Stimulated activated CD4-positive, alpha-beta T cell treated with anti-CD3 and anti-CD28 coated beads, Interleukin-1b, Interleukin-23, amount 100 ng/mL, for 24 hours (primary cell): ENCODE measurements around the gene SDR42E1.
"Not testable (repeated sequence)": the region's sequence is repeated elsewhere in the genome, so short reads cannot be mapped to it uniquely, and the experiment has no call there.

ENCODE experiments used
- DNase-seq, 4 experiments: peaks; one replicate each; pipeline ENCODE4 v3.0.0-alpha.2; 2020; ENCODE audit warnings: low read depth in 4 of 4, low spot score in 1 of 4

SDR42E1 gene

DNA sequence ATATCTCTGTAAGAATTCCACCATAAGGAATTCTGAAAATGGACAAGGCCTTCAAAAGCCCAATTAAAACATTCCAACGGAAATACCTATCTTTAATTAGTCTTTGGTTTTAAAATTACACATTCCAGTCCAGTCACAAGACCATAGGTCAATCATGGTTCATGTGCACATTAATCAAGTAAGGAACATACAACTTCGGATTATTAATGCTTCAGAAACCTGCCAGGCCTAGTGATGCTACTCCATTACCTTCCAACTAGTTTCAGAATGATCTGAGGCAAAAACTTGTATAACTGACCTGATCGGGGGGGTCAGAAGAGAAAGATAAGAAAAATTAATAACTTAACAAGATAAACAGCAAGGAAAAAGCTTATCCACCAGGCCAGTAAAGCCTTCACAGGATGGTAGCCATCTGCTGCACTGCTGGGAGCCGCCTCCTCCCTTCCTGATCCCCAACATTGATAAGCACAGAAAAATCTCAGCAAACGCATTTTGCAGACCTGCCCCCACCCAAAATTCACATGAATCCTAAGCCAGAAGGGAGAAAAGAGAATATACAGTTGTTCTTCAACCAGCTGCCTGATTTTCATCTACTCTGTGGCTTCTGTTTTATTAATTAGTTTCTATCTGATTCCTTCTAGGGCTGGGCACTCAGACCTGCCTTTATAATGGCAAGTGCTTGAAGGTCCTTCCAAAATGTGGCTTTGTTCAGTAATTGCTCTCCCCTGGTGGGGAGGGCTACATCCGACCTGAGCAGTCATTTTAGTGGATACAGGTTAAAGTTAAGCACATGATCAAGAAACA is 6.0 kb downstream of the SDR42E1 start:
- DNase-seq = no peak

DNA sequence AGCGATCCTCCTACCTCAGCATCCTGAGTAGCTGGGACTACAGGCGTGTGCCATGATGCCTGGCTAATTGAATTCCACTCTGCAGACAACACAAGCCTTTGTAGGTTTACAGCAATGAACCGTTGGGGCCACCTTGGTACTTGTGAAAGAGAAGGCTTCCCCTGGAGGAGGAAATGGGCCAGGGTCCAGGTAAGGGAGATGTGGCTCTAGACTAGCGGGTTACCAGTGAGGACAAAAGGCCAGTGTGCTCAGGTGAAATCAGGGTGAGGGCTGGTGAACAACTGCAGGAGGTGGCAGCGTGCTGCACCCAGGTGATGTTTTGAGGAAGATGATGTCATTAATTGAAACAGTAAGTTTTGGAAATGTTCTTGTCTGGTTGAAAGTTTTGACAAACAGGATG is 6.7 kb downstream of the SDR42E1 start:
- no peak for DNase-seq

DNA sequence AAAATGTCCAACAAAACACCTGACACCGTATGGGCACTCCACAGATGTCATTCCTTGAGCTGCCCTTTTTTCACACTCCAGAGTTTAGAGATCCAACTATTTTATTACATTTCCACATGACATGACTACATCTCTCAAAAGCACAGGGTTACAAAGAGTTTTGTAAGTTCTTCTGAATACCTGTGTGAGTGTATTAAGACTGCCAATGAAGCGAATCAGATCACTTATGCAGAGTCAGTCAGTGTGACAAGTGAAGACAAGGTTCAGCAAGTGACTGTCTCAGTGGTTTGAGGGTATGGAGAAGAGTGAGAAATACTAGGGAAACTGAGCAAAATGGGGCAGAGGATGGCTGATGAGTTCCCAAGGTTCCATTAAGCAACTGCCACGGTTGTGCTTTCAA is 8.4 kb downstream of the SDR42E1 start:
- DNase-seq = no peak

DNA sequence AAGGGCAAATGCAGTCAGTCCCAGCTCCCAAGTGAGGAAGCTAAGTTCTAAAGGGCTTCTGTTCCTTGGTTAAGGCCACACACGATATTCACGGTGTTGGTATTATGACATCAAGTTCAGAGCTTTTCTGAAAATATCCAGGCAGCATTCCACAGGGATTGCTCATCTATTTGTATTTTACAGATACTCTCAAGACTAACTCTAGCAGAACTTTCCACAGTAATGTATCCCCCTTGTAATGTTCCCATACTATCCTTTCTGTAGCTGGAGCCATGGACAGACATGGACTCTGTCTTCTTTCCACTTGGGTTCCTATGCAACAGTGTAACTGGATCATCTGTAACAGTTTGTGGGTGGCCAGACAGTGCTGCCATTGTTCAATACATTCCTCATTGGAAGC is 13.5 kb downstream of the SDR42E1 start:
- DNase-seq = no peak

DNA sequence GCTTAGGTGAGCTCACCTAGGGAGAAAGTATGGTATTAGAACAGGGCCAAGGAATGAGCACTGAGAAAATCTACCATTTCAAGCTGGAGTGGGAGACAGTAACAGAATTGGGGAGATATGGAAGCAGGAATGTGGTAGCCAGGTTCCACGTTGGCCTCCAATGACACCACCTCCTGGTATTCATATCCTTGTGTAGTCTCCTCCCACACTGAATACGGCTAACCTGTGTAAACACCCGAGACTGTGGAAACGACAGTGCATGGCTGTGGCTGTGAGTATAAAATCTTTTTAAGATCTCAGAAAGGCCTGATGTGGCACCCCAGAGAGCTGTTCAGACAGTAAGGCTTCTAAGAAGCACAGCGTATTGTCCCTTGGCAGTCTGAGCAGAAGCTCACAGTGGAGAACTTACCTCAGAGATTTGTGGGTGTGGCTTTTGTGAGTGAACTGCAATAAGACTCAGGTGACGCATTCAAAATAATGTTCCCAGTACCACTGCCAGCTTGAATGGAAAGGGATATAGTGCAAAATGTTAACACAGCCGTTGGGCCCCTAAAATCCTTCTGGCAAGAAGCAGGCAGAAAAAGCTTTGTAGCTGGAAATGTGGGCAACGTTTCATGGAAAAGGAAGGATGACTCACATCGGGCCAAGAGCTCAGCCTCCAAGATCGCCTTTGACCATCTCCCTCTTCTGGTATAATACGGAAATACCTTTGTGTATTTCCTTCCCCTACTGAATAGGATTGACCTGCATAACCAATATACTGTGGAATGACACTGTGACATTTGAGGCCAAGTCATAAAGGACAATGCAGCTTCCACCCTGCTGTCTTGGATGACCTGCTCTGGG is 14.4 kb downstream of the SDR42E1 start:
- no peak for DNase-seq

DNA sequence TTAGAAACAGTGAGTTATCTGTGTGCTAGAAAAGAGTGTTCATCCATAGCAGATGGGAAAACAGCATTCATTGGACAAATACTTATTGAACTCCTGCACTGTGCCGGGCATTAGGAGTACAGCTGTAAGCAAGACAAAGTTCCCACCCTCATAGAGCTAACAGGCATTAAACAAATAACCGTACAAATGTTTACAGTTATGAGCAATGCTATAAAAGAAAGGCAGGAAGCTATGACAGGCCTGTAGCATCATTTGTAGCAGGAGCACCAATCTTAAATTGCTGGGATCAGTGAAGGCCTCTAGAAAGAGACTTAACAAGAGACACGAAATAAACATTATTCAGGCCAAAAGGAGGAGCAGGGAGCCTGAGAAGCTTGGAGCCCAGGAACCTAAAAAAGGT is 15.6 kb downstream of the SDR42E1 start:
- no peak for DNase-seq

DNA sequence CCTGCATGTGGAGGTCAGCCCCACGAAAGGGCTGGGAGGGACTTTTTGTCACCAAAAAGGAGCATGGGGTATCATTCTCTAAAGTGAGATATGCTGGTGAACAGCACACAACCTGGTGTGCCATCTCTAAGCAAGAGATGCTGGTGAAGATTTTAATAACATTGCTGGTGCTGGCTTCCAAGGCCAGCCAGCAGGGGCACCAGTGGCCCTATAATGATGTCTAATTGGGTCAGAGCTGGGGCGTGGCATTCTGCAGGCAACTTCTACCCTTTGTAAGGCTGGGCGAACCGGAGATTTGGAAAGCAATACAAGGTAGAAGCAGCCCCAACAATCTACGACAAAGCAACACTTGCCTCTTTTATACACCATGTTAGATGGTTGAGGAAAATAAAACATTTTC is 16.8 kb downstream of the SDR42E1 start:
- no peak for DNase-seq

DNA sequence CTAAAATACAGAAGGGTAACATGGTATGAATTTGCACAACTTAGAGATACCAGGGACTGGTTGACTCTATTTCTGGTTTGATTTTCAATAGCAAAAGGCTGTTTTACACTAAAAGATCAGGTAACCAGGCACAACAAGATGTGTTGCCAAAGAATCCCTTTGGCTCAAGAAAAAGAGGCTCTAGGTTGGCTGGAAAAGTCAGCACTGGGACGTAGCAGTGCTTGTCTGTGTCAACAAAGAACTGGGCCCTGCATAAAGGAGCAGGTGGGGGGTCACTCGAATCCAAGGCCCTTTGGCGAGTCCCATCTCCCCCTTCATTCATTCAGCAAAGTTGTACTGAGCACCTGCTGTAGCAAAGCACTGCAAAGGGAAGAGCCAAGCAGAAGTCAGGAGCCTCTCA is 18.4 kb downstream of the SDR42E1 start:
- DNase-seq = no peak

DNA sequence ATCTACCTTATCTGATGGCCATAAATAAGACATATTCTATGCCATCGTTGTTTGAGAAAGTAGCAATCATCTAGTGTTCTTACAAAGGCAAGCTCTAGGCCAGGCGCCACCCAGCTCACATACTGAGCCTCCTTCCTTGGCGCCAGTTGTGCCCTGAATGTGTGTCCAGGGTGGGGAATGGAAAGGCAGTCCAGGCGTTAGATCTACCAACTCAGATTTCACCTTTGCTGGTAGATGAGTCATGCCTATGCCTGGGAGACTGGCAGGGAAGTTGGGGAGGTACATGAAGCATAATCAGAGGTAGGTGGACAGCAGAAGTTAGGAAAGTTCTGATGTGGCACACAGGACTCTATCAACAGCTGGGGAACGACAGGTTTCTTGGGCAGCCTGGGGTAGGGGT is 23.6 kb downstream of the SDR42E1 start:
- no peak for DNase-seq

DNA sequence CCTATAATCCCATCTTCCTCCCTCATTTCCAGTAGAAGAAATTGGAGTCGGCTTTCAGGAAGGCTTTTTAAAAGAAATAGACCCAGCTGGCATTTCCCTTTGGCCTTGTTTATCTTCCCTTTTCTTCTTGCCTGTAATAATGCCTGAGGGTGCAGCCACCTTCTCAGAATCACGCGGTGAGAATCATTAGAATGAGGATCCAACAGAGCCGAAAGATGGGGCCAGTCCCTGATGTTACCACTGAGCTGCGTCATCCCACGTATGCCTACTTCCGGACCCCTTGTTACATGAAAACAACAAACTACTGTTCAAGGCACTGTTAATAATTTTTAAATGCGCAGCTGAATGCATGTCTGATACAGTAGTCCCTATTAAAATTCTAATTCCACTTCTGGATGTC is 24.1 kb downstream of the SDR42E1 start:
- no peak for DNase-seq

DNA sequence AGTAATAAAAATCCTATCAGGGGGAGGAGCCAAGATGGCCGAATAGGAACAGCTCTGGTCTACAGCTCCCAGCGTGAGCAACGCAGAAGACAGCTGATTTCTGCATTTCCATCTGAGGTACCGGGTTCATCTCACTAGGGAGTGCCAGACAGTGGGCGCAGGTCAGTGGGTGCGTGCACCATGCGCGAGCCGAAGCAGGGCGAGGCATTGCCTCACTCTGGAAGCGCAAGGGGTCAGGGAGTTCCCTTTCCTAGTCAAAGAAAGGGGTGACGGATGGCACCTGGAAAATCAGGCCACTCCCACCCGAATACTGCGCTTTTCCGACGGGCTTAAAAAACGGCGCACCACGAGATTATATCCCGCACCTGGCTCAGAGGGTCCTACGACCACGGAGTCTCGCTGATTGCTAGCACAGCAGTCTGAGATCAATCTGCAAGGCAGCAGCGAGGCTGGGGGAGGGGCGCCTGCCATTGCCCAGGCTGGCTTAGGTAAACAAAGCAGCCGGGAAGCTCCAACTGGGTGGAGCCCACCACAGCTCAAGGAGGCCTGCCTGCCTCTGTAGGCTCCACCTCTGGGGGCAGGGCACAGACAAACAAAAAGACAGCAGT is 33.8 kb downstream of the SDR42E1 start:
- not testable (repeated sequence) for DNase-seq

DNA sequence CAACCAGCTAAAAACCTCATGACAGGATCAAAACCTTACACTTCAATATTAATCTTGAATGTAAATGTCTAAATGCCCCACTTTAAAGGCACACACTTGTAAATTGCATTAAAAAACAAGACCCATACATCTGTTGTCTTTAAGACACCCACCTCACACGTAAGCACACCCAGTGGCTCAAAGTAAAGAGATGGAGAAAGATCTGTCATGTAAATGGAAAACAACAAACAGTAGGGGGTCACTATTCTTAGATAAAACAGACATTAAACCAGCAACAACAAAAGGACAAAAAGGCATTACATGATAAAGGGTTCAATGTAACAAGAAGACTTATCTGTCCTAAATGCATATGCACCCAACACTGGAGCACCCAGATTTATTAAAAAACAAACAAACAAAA is 35.6 kb downstream of the SDR42E1 start:
- DNase-seq = no peak

DNA sequence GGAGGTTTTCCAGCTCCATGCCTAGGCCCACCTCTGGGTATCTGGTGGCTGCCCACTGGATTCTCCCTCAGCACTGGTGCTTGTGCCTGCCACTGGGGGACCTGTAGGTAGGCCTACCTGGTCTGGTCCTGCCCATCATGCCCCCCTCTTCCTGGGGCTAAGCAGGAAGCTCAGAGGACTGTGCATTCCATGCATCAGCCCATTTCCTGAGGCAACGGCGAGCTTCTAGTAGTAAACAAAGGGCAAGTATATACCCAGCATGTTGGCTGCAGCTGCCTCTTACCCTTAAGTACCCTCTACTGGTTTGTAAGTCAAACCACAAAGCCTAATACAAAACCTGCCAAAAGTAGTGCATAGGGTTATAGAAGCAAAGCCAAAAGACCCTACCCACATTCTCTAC is 37.5 kb downstream of the SDR42E1 start:
- DNase-seq = no peak

DNA sequence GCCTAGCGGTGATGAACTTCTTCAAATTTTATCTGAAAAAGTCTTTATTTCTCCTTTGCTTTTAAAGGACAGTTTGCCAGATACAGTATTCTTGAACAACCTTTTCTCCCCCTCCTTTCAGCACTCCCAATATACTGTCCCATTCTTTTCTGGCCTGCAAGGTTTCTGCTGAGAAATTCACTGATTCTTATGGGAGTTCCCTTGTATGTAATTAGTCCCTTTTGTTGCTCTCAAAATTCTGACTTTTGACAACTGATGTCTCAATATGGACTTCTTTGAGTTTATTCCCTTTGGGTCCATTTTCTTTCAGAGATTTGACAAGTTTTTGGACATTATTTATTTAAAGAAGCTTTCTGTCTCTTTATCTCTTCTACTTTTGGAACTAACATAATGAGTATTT is 39.4 kb downstream of the SDR42E1 start:
- DNase-seq = no peak

DNA sequence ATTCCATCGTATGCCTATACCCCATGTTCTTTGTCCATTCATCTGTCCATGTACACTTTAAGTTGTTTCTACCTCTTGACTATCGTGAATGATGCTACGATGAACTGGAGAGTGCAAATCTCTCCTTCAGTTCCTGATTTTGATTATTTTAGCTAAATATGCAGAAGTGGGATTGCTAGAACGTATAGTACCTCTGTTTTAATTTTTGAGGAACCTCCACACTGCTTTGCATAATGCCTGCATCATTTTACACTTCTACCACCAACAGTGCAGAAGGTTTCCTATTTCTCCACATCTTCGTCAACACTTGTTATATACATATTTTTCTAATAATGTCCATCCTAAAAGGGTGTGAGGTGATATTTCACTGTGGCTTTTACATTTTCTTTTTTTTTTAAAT is 43.9 kb downstream of the SDR42E1 start:
- no peak for DNase-seq

DNA sequence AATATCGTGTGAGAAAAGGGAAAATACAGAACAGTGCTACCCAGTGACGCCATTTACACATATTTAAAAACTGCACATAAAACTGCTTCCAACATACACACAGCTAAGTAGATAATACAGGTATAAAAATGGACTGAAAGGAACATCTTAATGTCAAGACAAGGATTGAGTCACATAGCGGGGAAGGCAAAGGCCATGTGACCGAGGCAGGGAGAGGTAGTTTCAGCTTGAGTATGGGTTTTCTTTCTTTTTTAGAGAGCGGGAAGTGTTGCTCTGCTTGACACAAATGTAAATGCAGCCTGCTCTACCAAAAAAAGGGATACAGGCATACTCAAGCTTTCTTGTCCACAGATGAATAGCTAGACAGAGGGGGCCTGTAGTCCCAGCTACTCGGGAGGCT is 46.5 kb downstream of the SDR42E1 start:
- no peak for DNase-seq

DNA sequence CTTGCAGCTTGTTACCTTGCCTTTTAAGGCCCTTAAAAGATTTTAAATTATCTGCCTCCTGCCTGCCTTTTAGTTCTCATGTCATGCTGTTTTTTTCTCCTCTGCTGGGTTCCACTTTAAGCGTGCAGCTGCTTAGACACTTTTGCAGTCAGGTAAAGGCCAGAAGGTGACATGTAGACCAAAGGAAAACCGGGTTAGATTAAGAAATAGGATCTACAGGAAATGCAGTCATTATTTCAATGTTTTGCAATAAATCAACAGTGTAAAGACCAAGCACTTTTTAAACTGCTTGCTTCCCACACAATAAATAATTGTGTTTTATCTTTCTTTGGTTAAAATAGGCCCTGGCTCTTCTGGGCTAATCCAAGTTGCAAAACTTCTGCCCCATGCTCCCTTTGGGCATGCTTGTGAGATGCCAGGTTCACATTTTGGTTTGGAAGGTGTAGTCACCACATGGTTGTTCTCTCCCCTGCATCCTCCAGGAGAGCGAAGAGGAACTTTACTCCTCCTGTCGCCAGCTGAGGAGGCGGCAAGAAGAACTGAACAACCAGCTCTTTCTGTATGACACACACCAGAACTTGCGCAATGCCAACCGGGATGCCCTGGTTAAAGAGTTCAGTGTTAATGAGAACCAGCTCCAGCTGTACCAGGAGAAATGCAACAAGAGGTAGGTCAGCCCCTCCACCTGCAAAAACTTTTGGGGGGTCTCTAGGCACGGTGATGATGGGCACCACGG is 54.9 kb downstream of the SDR42E1 start:
- DNase-seq = no peak

DNA sequence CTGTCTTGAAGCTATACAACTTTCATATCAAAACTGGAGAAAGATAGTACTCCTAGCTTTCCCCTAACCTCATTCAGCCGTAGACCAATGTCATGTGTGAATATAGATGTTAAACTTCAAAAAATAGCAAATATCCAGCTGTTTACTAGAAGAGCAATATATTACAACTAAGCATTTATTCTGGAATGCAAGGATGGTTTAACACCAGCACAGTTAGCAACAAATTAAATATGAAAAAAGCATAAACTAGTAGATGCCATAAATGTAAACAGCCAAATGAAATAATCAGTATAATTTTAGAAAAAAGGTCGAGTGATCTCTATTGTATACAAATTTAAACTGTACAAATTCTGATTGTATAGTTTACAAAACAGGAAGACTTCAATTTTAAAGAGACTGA is 59.7 kb downstream of the SDR42E1 start:
- no peak for DNase-seq

DNA sequence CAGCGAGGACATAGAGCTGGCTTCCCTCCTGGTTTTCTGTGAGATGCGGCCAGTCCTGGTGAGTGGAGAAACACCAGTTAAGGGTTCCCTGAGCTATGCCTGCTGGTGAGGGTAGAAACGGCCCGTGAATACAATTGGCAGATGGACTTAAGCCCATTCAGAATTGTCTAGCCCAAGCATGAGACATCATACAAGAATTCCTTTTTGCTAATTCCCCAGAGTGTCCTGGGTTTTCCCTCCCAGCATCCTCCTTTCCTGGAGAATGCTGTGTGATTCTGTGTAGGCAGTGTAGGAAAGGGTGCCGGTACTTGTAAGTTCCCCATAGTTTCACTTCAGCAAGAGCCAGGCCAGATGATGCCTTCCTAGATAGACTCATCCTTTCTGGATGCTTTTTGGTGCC is 65.1 kb downstream of the SDR42E1 start:
- no peak for DNase-seq

DNA sequence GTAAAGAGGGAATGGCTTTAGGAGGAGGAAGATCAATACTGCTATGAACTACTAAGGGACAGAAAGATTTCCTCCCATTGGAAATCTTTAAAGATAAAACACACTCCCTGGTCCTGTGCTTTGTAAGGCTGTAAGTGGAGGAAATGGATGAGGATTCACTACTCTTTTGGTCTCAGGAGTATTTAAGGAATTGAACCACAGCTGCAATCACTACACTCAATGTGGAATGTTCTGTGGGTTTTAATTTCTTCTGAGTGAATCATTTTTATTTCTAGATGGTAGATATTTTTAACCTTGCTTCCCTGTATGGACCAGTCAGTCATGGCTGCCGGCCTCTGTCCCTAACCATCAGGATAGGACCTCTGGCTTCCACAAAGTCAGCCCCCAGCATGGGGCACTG is 65.6 kb downstream of the SDR42E1 start:
- DNase-seq = no peak

DNA sequence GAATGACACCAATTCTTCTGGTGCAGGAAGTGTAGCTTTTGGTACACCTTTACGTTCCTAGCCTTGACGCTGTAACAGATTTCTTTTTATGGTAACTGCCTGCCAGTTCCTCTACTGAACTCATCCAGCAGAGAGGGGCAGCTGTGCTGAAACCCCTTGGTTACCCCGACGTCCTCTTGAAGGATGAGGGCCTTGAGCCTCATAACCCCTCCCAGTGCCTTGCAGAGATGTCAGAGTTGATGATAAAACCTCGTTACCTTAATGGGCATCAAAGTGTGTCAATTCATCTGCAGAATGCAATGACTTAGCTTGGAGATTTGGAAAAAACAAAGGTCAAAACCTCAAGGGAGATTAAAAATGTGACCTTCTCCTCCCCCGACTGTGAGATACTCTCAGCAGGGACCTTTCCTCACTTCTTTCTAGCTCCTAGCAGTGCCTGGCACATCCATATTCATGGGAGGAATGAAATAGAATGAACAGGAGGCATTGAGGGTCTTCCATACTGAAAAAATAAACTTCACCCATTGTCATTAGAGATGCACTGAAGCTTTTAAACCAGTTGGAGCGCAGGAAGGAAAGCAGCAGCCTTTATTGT is 69.2 kb downstream of the SDR42E1 start:
- no peak for DNase-seq
